Activated CD4-positive, alpha-beta memory T cell treated with anti-CD3 and anti-CD28 coated beads for 36 hours (primary cell): ENCODE data around the gene LHX3. TPM values are rescaled to one million over a fixed set of nuclear protein-coding genes. Genes with fewer than 3 reads are reported as not detected.
"Not testable (repeated sequence)": the region's sequence is repeated elsewhere in the genome, so short reads cannot be mapped to it uniquely, and the experiment has no call there.

ENCODE experiments used
- CTCF ChIA-PET: fragments of 350-600 bp; sonication (Branson Sonifier 250); formaldehyde crosslinking; loops from one replicate; lab custom pipeline; 2021; ENCODE audit warnings: antibody characterized with exemption, inconsistent platforms; lab: Charles Lee
- POLR2A ChIA-PET: fragments of 350-600 bp; sonication (Branson Sonifier 250); formaldehyde crosslinking; loops from one replicate; lab custom pipeline; 2021; ENCODE audit warnings: antibody characterized with exemption; lab: Charles Lee
- DNase-seq: peaks from one replicate; pipeline ENCODE4 v3.0.0-alpha.2; 2020
- H3K27ac Mint-ChIP-seq: one replicate; pipeline ENCODE4 v1.8.0; 2021; ENCODE audit warnings: mixed read lengths
- H3K27me3 Mint-ChIP-seq: one replicate; pipeline ENCODE4 v1.8.0; 2021; ENCODE audit warnings: mixed read lengths
- H3K36me3 Mint-ChIP-seq: one replicate; pipeline ENCODE4 v1.8.0; 2021; ENCODE audit warnings: mixed read lengths
- H3K4me1 Mint-ChIP-seq: one replicate; pipeline ENCODE4 v1.8.0; 2021; ENCODE audit warnings: low read depth, mixed read lengths
- H3K4me3 Mint-ChIP-seq: one replicate; pipeline ENCODE4 v1.8.0; 2021; ENCODE audit warnings: mild to moderate bottlenecking, mixed read lengths
- H3K9me3 Mint-ChIP-seq: one replicate; pipeline ENCODE4 v1.8.0; 2021; ENCODE audit warnings: mixed read lengths
- intact Hi-C: fragments of 100-400 bp; cut with micrococcal nuclease; formaldehyde crosslinking; loops from one replicate; pipeline ENCODE4 v1.15.1; 2023
- total RNA-seq, 2 experiments: library from RNA; stranded (reverse); gene quantifications; one replicate each; pipeline ENCODE4 v1.2.3, GENCODE V29; 2021

The LHX3 gene
- total RNA-seq, 2 experiments from 2014 or later = not detected

- DNase-seq = no peak
- H3K27ac Mint-ChIP-seq = no peak overlapping the region
- no peaks in the 10 kb centered on the region for H3K36me3 Mint-ChIP-seq
- H3K4me3 Mint-ChIP-seq = no peak overlapping the region
- no peaks in the 10 kb centered on the region for H3K4me1 Mint-ChIP-seq
- intact Hi-C loops = no loop called here
- H3K27me3 Mint-ChIP-seq = peaks cover 11% of the 10 kb centered on the region
- POLR2A ChIA-PET = no interaction called here
- H3K9me3 Mint-ChIP-seq = no peaks in the 10 kb centered on the region
- CTCF ChIA-PET = no interaction called here
Measured at GRCh38 chr9:136156209-136157120, 48.5 kb downstream of the LHX3 start.

- ChIA-PET POLR2A (no interaction called here), CTCF (no interaction called here)
- H3K4me3 Mint-ChIP-seq = no peak overlapping the region
- peaks cover 11% of the 10 kb centered on the region for H3K27me3 Mint-ChIP-seq
- no peaks in the 10 kb centered on the region for H3K4me1 Mint-ChIP-seq
- no peak for DNase-seq
- H3K36me3 Mint-ChIP-seq = no peaks in the 10 kb centered on the region
- intact Hi-C loops = no loop called here
- H3K9me3 Mint-ChIP-seq = no peaks in the 10 kb centered on the region
- no peak overlapping the region for H3K27ac Mint-ChIP-seq
Measured at GRCh38 chr9:136155576-136155975, 49.4 kb downstream of the LHX3 start.

- no peaks in the 10 kb centered on the region for H3K9me3 Mint-ChIP-seq
- POLR2A ChIA-PET = no interaction called here
- H3K4me1 Mint-ChIP-seq = no peaks in the 10 kb centered on the region
- no peaks in the 10 kb centered on the region for H3K36me3 Mint-ChIP-seq
- no peak for DNase-seq
- intact Hi-C loops = no loop called here
- peaks cover 11% of the 10 kb centered on the region for H3K27me3 Mint-ChIP-seq
- H3K27ac Mint-ChIP-seq = no peak overlapping the region
- H3K4me3 Mint-ChIP-seq = no peak overlapping the region
- CTCF ChIA-PET = no interaction called here
Measured at GRCh38 chr9:136154943-136155342, 50.0 kb downstream of the LHX3 start.

GRCh38 chr9:136153381-136154065, 51.4 kb downstream of the LHX3 start:
- no peaks in the 10 kb centered on the region for H3K36me3 Mint-ChIP-seq
- H3K4me3 Mint-ChIP-seq = no peak overlapping the region
- no peak overlapping the region for H3K27ac Mint-ChIP-seq
- ChIA-PET CTCF (no interaction called here), POLR2A (no interaction called here)
- H3K27me3 Mint-ChIP-seq = peaks cover 11% of the 10 kb centered on the region
- no peaks in the 10 kb centered on the region for H3K4me1 Mint-ChIP-seq
- intact Hi-C loops = no loop called here
- DNase-seq = no peak
- H3K9me3 Mint-ChIP-seq = no peaks in the 10 kb centered on the region

- Mint-ChIP-seq H3K27me3 (peaks cover 11% of the 10 kb centered on the region), H3K36me3 (no peaks in the 10 kb centered on the region), H3K9me3 (no peaks in the 10 kb centered on the region), H3K4me1 (no peaks in the 10 kb centered on the region), H3K27ac (no peak overlapping the region), H3K4me3 (no peak overlapping the region)
- DNase-seq = no peak
- intact Hi-C loops = no loop called here
- POLR2A ChIA-PET = no interaction called here
- CTCF ChIA-PET = no interaction called here
Measured at GRCh38 chr9:136152931-136153330, 52.0 kb downstream of the LHX3 start.

GRCh38 chr9:136152543-136152866, 52.4 kb downstream of the LHX3 start:
- no peaks in the 10 kb centered on the region for H3K4me1 Mint-ChIP-seq
- ChIA-PET CTCF (no interaction called here), POLR2A (no interaction called here)
- H3K4me3 Mint-ChIP-seq = no peak overlapping the region
- DNase-seq = no peak
- intact Hi-C loops = no loop called here
- peak overlapping the region; percentile 6 for H3K27ac Mint-ChIP-seq
- H3K9me3 Mint-ChIP-seq = no peaks in the 10 kb centered on the region
- H3K27me3 Mint-ChIP-seq = peaks cover 11% of the 10 kb centered on the region
- H3K36me3 Mint-ChIP-seq = no peaks in the 10 kb centered on the region

GRCh38 chr9:136151848-136152542, 52.9 kb downstream of the LHX3 start:
- H3K4me1 Mint-ChIP-seq = no peaks in the 10 kb centered on the region
- no peak overlapping the region for H3K27ac Mint-ChIP-seq
- no peaks in the 10 kb centered on the region for H3K36me3 Mint-ChIP-seq
- ChIA-PET POLR2A (no interaction called here), CTCF (no interaction called here)
- DNase-seq = no peak
- peaks cover 11% of the 10 kb centered on the region for H3K27me3 Mint-ChIP-seq
- intact Hi-C loops = no loop called here
- no peaks in the 10 kb centered on the region for H3K9me3 Mint-ChIP-seq
- H3K4me3 Mint-ChIP-seq = no peak overlapping the region

- ChIA-PET POLR2A (no interaction called here), CTCF (no interaction called here)
- no peaks in the 10 kb centered on the region for H3K9me3 Mint-ChIP-seq
- no peaks in the 10 kb centered on the region for H3K36me3 Mint-ChIP-seq
- no peak overlapping the region for H3K4me3 Mint-ChIP-seq
- intact Hi-C loops = no loop called here
- H3K27ac Mint-ChIP-seq = no peak overlapping the region
- H3K4me1 Mint-ChIP-seq = no peaks in the 10 kb centered on the region
- no peak for DNase-seq
- peaks cover 12% of the 10 kb centered on the region for H3K27me3 Mint-ChIP-seq
Measured at GRCh38 chr9:136151214-136151804, 53.6 kb downstream of the LHX3 start.

- H3K4me3 Mint-ChIP-seq, CTCF ChIA-PET, H3K4me1 Mint-ChIP-seq, intact Hi-C loops, H3K36me3 Mint-ChIP-seq, H3K27ac Mint-ChIP-seq, DNase-seq, POLR2A ChIA-PET, H3K9me3 Mint-ChIP-seq: not testable (repeated sequence)
- H3K27me3 Mint-ChIP-seq = peaks cover 13% of the 10 kb centered on the region
Measured at GRCh38 chr9:136150664-136151213, 54.2 kb downstream of the LHX3 start.

GRCh38 chr9:136149853-136150252, 55.1 kb downstream of the LHX3 start:
- Mint-ChIP-seq H3K36me3 (no peaks in the 10 kb centered on the region), H3K4me1 (no peaks in the 10 kb centered on the region), H3K27ac (no peak overlapping the region), H3K4me3 (no peak overlapping the region), H3K9me3 (no peaks in the 10 kb centered on the region), H3K27me3 (peaks cover 10% of the 10 kb centered on the region)
- ChIA-PET CTCF (no interaction called here), POLR2A (no interaction called here)
- DNase-seq = no peak
- intact Hi-C loops = no loop called here

- Mint-ChIP-seq H3K4me1 (no peaks in the 10 kb centered on the region), H3K4me3 (no peak overlapping the region), H3K36me3 (no peaks in the 10 kb centered on the region), H3K27me3 (peaks cover 14% of the 10 kb centered on the region), H3K27ac (no peak overlapping the region), H3K9me3 (no peaks in the 10 kb centered on the region)
- intact Hi-C loops = no loop called here
- ChIA-PET POLR2A (no interaction called here), CTCF (no interaction called here)
- no peak for DNase-seq
Measured at GRCh38 chr9:136149337-136149736, 55.6 kb downstream of the LHX3 start.

GRCh38 chr9:136148766-136149165, 56.2 kb downstream of the LHX3 start:
- Mint-ChIP-seq H3K4me3 (no peak overlapping the region), H3K9me3 (no peaks in the 10 kb centered on the region), H3K36me3 (no peaks in the 10 kb centered on the region), H3K27ac (no peak overlapping the region), H3K27me3 (peaks cover 15% of the 10 kb centered on the region), H3K4me1 (no peaks in the 10 kb centered on the region)
- ChIA-PET CTCF (no interaction called here), POLR2A (no interaction called here)
- intact Hi-C loops = no loop called here
- DNase-seq = no peak
